IPS DF 4.7 (cell line): ENCODE measurements around the gene TUBB4B.
"Not testable (repeated sequence)": the region's sequence is repeated elsewhere in the genome, so short reads cannot be mapped to it uniquely, and the experiment has no call there.

Source experiments
- DNase-seq: peaks from one replicate; pipeline ENCODE4 v3.0.0-alpha.2; 2013; ENCODE audit warnings: low spot score; ENCODE audit errors: extremely low read depth

TUBB4B gene

GRCh38 chr9:137251490-137252268 is 10.6 kb downstream of the TUBB4B start:
- no peak for DNase-seq

GRCh38 chr9:137252555-137253506 is 11.7 kb downstream of the TUBB4B start:
- no peak for DNase-seq

GRCh38 chr9:137253717-137254623 is 12.9 kb downstream of the TUBB4B start:
- no peak for DNase-seq

- no peak for DNase-seq
These were observed 13.7 kb downstream of the TUBB4B start, which contains the start of gene NELFB for GRCh38 chr9:137254624-137255447. Gene NELFB, plus strand, starts transcription at chr9:137255327.

- no peak for DNase-seq
These were observed 14.5 kb downstream of the TUBB4B start for GRCh38 chr9:137255448-137256114.

- DNase-seq, result no peak
These were observed 15.3 kb downstream of the TUBB4B start for GRCh38 chr9:137256362-137256761.

GRCh38 chr9:137256856-137257255 is 15.8 kb downstream of the TUBB4B start:
- no peak for DNase-seq

GRCh38 chr9:137262173-137262908 is 21.3 kb downstream of the TUBB4B start:
- not testable (repeated sequence) for DNase-seq

- no peak for DNase-seq
These were observed 21.8 kb downstream of the TUBB4B start for GRCh38 chr9:137262909-137263285.

- DNase-seq, result no peak
These were observed 22.4 kb downstream of the TUBB4B start for GRCh38 chr9:137263506-137263905.

- DNase-seq, result no peak
These were observed 23.0 kb downstream of the TUBB4B start for GRCh38 chr9:137264067-137264466.

- no peak for DNase-seq
These were observed 24.5 kb downstream of the TUBB4B start for GRCh38 chr9:137265496-137266161.

GRCh38 chr9:137266162-137266527 is 25.1 kb downstream of the TUBB4B start:
- no peak for DNase-seq

- DNase-seq, result no peak
These were observed 25.7 kb downstream of the TUBB4B start for GRCh38 chr9:137266585-137267453.

GRCh38 chr9:137267933-137268355 is 26.9 kb downstream of the TUBB4B start:
- DNase-seq, result no peak

GRCh38 chr9:137268538-137269201 is 27.6 kb downstream of the TUBB4B start:
- no peak for DNase-seq

DNA sequence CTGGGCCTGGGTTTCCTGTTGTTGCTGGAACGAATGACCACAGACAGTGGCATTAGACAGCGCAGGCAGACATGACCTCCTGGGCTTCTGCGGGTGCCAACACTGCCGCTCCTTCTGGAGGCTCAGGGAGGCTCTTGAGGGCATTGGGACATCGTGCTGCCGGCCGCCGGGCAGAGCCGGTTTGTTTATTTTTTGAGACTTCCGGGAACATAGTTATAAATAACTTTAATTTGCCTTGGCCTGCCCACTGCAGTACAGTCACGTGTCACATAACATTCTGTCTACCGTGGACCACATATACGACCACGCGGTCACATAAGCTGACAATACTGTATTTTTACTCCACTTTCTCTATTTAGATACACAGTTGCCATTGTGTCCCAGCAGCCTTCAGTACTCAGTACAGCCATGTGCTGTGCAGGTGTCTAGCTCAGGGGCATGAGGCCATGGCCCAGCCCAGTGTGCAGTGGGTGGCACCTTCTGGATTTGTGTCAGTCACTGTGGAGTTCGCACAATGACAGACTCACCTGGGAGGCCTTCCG is 28.2 kb downstream of the TUBB4B start:
- DNase-seq, result no peak
